ENCODE measurements around the gene CHRDL2. TPM values are rescaled to one million over a fixed set of nuclear protein-coding genes. Genes with fewer than 3 reads are reported as not detected.

Gene CHRDL2
- total RNA-seq, 2 experiments from 2014 or later, result not detected

DNA sequence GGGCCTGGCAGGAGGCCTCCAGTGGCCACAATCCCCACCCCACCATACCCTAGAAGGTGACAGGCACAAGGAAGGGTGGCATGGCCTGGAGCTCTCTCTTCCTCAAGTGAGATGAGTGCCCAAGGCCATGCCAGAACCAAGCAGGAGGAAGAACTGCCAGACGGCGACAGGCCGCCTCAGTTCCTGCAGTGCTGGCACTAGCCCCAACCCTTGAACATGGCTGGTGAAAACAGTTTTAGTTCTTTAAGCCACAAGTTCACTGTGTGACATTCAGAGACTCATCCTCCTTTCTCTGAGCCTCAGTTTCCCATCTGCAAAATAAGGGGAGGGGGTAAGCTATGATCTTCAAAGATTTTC, 9.8 kb downstream of the CHRDL2 start:
- Mint-ChIP-seq H3K9me3 (no peaks in the 10 kb centered on the region), H3K27me3 (ENCODE audit: low read depth) (peaks cover 9% of the 10 kb centered on the region), H3K36me3 (ENCODE audit: low read depth) (no peaks in the 10 kb centered on the region), H3K4me3 (no peak overlapping the region), H3K27ac (no peak overlapping the region), H3K4me1 (ENCODE audit: low read depth) (peaks cover 1% of the 10 kb centered on the region)
- CTCF ChIA-PET, result interaction anchor here (2.2 kb wide), 1 partner anchor 18 kb away, joined by 5 read pairs; no protein-coding TSS in a partner anchor
- intact Hi-C loops (cut with micrococcal nuclease), result loop anchor here (10.0 kb wide), 1 partner anchor 337 kb away; no protein-coding TSS in a partner anchor
- DNase-seq, result no peak

GRCh38 chr11:74720596-74721478, 10.4 kb downstream of the CHRDL2 start:
- CTCF ChIA-PET, result interaction anchor here (1.3 to 2.2 kb wide), 2 partner anchors 19 to 23 kb away, joined by 3 to 5 read pairs; no protein-coding TSS in a partner anchor
- no peaks in the 10 kb centered on the region for H3K4me1 Mint-ChIP-seq (ENCODE audit: low read depth)
- no peak for DNase-seq
- no peak overlapping the region for H3K4me3 Mint-ChIP-seq
- H3K36me3 Mint-ChIP-seq (ENCODE audit: low read depth), result no peaks in the 10 kb centered on the region
- intact Hi-C loops (cut with micrococcal nuclease), result loop anchor here (10.0 kb wide), 1 partner anchor 336 kb away; no protein-coding TSS in a partner anchor
- peaks cover 8% of the 10 kb centered on the region for H3K27me3 Mint-ChIP-seq (ENCODE audit: low read depth)
- H3K27ac Mint-ChIP-seq, result no peak overlapping the region
- no peaks in the 10 kb centered on the region for H3K9me3 Mint-ChIP-seq

DNA sequence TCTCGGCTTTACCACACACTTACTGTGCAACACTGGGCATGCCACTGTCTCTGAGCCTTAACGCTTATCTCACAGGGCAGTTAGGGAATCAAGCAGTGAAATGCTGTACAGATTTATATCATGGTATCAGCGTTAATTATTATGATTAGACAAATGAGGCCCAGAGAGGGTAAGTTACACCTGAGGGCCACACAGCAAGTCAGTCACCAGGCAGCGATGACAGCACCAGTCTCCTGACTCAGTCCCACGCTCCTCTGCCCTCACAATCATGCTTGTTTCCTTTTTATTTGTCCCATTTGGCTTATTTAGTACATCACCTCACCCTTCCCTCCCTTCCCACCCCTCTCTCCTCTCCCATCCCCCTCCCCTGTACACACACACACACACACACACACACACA, 12.2 kb downstream of the CHRDL2 start:
- Mint-ChIP-seq H3K36me3 (ENCODE audit: low read depth) (no peaks in the 10 kb centered on the region), H3K4me3 (no peak overlapping the region), H3K27me3 (ENCODE audit: low read depth) (no peaks in the 10 kb centered on the region), H3K4me1 (ENCODE audit: low read depth) (peaks cover 3% of the 10 kb centered on the region), H3K27ac (no peak overlapping the region), H3K9me3 (no peaks in the 10 kb centered on the region)
- CTCF ChIA-PET, result no interaction called here
- no peak for DNase-seq
- intact Hi-C loops (cut with micrococcal nuclease), result no loop called here

DNA sequence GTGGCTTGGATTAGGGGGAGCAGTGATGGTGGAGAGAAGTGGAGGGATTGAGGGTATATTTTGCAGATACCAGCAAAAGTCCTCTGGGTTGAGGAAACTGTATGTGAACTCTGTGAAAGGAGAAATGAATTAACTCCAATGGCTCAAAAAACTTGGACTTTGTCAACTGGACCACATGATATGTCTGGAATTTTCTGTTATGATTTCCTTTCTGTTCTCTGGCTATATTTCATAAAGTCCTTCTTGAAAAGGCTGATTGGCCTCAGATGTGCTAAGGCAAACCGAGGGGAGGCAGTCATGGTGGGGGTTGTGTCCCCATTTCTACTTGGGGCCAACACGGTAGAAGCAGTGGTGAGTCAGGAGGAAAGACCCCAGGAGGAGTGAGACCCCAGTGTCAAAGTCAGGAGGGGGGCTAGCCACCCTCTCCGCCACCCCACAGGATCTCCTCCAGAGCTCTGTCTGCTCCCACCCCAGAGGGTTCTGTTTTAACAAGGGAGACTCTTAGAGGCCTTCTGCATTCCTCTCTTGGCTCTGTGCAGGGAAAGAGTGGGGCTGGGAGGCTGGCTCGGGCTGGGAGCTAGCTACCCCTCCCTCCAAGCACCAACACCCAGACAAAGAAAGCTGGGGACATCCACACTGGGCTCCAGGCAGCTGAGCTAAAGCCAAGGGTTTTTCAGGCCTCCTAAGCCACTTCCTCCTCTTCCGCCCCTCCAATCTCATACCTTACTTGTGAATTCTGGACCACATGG, 13.8 kb downstream of the CHRDL2 start:
- no peak for DNase-seq
- Mint-ChIP-seq H3K27me3 (ENCODE audit: low read depth) (no peaks in the 10 kb centered on the region), H3K36me3 (ENCODE audit: low read depth) (no peaks in the 10 kb centered on the region), H3K4me3 (no peak overlapping the region), H3K9me3 (no peaks in the 10 kb centered on the region), H3K4me1 (ENCODE audit: low read depth) (peaks cover 3% of the 10 kb centered on the region), H3K27ac (no peak overlapping the region)
- CTCF ChIA-PET, result interaction anchor here (1.8 kb wide), 1 partner anchor 10 kb away, joined by 6 read pairs; no protein-coding TSS in a partner anchor
- intact Hi-C loops (cut with micrococcal nuclease), result no loop called here

DNA sequence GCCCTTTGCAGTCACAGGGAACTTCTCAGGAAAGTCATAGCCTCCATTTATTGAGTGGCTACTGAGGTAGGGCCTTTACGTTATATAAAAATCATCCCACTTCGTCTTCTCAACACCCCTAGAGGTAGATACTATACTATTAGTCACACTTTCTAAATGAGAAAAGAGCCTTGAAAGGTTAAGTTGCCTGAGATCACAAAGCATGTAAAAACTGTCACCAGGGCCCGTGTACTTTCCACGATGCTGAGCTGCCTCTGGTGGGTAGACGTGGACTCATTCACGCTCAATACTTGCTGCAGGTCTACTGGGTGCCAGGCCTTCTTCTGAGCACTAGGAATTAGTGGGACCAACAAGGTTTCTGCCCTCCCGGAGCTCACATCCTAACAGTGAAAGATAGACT, 16.3 kb downstream of the CHRDL2 start:
- Mint-ChIP-seq H3K27ac (no peak overlapping the region), H3K4me3 (no peak overlapping the region), H3K4me1 (ENCODE audit: low read depth) (peaks cover 3% of the 10 kb centered on the region), H3K27me3 (ENCODE audit: low read depth) (no peaks in the 10 kb centered on the region), H3K36me3 (ENCODE audit: low read depth) (no peaks in the 10 kb centered on the region), H3K9me3 (no peaks in the 10 kb centered on the region)
- CTCF ChIA-PET, result interaction anchor here (0.6 kb wide), 1 partner anchor 68 kb away, joined by 4 read pairs; no protein-coding TSS in a partner anchor
- intact Hi-C loops (cut with micrococcal nuclease), result no loop called here
- DNase-seq, result peak; percentile 36

DNA sequence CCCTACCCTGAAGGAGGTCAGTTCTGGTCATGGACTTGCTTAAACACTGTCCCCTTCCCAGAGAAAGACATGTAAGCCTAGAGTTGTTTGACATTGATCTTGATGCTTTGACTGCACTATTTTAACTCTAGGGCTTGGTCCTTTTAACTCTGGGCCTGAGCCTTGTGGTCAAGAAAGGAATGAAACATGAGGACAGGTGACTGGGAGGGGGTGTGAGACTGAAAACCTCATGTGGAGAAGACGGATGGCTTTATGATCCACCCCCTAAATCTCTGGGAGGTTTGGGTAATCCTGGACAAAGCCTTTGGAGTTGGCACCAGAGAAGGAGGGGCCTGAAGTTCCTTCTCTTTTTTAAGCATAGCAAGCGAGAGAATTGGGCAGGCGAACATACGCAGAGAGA, 17.5 kb downstream of the CHRDL2 start:
- intact Hi-C loops (cut with micrococcal nuclease), result no loop called here

DNA sequence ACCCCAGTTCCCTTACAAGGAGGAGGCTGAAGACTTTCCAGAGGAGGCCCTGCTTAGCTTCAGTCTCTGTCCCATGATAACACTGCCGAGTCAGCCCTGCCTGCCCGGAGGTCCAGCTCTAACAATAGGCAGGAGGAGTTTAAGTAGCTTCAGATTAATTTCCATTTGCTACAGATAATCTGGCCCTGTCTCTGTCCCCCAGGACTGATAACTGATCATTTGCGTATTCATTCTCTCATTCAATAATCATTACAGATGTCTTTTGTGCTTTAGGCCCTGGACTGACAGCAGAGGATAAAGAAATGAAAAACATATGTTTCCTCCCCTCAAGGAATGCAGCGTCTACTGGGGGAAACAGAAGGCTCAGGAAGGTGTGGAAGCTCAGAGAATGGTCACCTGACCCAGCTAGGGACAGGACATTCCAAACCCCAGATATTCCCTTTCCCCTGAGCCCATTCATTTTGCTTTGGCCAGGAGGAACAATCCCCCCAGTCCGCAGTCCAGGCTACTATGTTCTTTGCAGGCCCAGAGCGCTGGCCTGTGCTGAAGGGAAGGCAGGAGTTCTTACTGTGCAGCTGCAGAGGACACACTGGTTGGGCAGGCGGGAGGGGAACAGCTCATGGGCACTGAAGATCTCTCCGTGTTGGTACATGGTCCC, 20.8 kb downstream of the CHRDL2 start:
- no peak for DNase-seq
- Mint-ChIP-seq H3K36me3 (ENCODE audit: low read depth) (no peaks in the 10 kb centered on the region), H3K9me3 (no peaks in the 10 kb centered on the region), H3K27ac (no peak overlapping the region), H3K4me1 (ENCODE audit: low read depth) (peaks cover 3% of the 10 kb centered on the region), H3K27me3 (ENCODE audit: low read depth) (no peaks in the 10 kb centered on the region), H3K4me3 (no peak overlapping the region)
- CTCF ChIA-PET, result interaction anchor here (0.6 to 2.1 kb wide), 5 partner anchors 8 to 1619 kb away, joined by 3 to 7 read pairs (median 4); no protein-coding TSS in a partner anchor
- intact Hi-C loops (cut with micrococcal nuclease), result no loop called here

More for the DNA sequence above, 17.5 kb downstream of the CHRDL2 start:
- no peak for DNase-seq
- CTCF ChIA-PET, result no interaction called here
- H3K27me3 Mint-ChIP-seq (ENCODE audit: low read depth), result no peaks in the 10 kb centered on the region
- H3K27ac Mint-ChIP-seq, result no peak overlapping the region
- peaks cover 3% of the 10 kb centered on the region for H3K4me1 Mint-ChIP-seq (ENCODE audit: low read depth)
- H3K9me3 Mint-ChIP-seq, result no peaks in the 10 kb centered on the region
- H3K4me3 Mint-ChIP-seq, result no peak overlapping the region
- H3K36me3 Mint-ChIP-seq (ENCODE audit: low read depth), result no peaks in the 10 kb centered on the region

- Mint-ChIP-seq H3K9me3 (no peaks in the 10 kb centered on the region), H3K27ac (no peak overlapping the region), H3K4me3 (no peak overlapping the region), H3K36me3 (ENCODE audit: low read depth) (no peaks in the 10 kb centered on the region), H3K27me3 (ENCODE audit: low read depth) (no peaks in the 10 kb centered on the region), H3K4me1 (ENCODE audit: low read depth) (no peaks in the 10 kb centered on the region)
- DNase-seq, result no peak
- CTCF ChIA-PET, result interaction anchor here (2.1 kb wide), 1 partner anchor 8 kb away, joined by 7 read pairs; no protein-coding TSS in a partner anchor
- intact Hi-C loops (cut with micrococcal nuclease), result no loop called here
These were observed 22.1 kb downstream of the CHRDL2 start for GRCh38 chr11:74709175-74709574.

DNA sequence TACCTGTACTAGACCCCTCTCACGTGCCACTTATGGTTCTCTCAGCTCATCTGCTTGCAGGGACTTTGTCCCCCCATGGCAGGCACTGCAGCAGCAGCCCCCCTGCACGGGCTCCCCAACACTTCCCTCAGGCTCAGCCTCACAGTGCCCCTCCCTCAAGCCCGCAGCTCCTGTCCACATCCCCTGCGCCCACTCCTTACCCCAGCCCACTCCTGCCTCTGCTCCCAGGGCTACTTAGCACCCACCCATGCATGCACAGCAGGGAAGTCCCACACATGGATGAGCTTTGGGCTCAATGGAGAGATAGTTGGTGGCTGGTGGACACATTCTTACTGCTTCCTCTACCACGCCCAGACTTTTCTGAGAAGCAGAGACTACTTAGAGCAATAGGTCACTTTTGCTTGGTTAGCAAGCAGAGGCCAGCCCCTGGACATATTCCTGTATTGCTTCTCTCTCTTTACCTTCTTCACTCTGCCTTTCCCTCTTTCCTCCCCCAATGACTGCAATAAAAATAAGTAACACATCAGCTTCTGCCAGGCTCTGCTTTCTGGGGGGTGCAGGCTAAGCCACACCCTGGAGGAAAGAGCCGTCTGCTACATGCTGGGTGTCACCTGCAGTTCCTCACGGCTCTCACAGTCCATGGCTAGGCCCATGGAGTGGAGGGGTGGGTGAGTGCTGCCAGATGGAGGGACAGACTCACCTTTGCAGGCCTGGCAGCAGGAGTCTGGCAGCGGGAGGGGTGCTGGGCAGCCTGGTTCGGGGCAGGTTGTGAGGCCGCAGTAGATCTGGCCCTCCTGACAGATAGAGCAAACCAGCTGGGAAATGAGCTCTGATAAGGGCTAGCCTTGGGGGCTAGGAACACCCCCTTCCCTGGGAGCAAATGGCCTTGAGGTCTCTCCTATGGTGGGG, 23.4 kb downstream of the CHRDL2 start:
- intact Hi-C loops (cut with micrococcal nuclease), result no loop called here
- CTCF ChIA-PET, result no interaction called here
- no peaks in the 10 kb centered on the region for H3K4me1 Mint-ChIP-seq (ENCODE audit: low read depth)
- no peak overlapping the region for H3K27ac Mint-ChIP-seq
- DNase-seq, result no peak
- no peaks in the 10 kb centered on the region for H3K27me3 Mint-ChIP-seq (ENCODE audit: low read depth)
- H3K36me3 Mint-ChIP-seq (ENCODE audit: low read depth), result no peaks in the 10 kb centered on the region
- H3K9me3 Mint-ChIP-seq, result no peaks in the 10 kb centered on the region
- H3K4me3 Mint-ChIP-seq, result no peak overlapping the region

- intact Hi-C loops (cut with micrococcal nuclease), result no loop called here
- CTCF ChIA-PET, result no interaction called here
These were observed 24.0 kb downstream of the CHRDL2 start for GRCh38 chr11:74707182-74707581.

GRCh38 chr11:74703211-74703610, 28.0 kb downstream of the CHRDL2 start:
- no peak for DNase-seq
- Mint-ChIP-seq H3K4me1 (ENCODE audit: low read depth) (no peaks in the 10 kb centered on the region), H3K27ac (no peak overlapping the region), H3K36me3 (ENCODE audit: low read depth) (no peaks in the 10 kb centered on the region), H3K9me3 (no peaks in the 10 kb centered on the region), H3K4me3 (no peak overlapping the region), H3K27me3 (ENCODE audit: low read depth) (no peaks in the 10 kb centered on the region)
- intact Hi-C loops (cut with micrococcal nuclease), result loop anchor here (2.0 kb wide), 1 partner anchor 168 kb away; no protein-coding TSS in a partner anchor
- CTCF ChIA-PET, result interaction anchor here (0.8 to 6.7 kb wide), 7 partner anchors 10 to 36 kb away, joined by 3 to 112 read pairs (median 4); no protein-coding TSS in a partner anchor

More at GRCh38 chr11:74707182-74707581, 24.0 kb downstream of the CHRDL2 start:
- Mint-ChIP-seq H3K27me3 (ENCODE audit: low read depth) (no peaks in the 10 kb centered on the region), H3K36me3 (ENCODE audit: low read depth) (no peaks in the 10 kb centered on the region), H3K4me1 (ENCODE audit: low read depth) (no peaks in the 10 kb centered on the region), H3K27ac (no peak overlapping the region), H3K9me3 (no peaks in the 10 kb centered on the region), H3K4me3 (no peak overlapping the region)
- no peak for DNase-seq
